Heart right ventricle (tissue), 16 donors: ENCODE measurements around the gene ACTN2. TPM values are rescaled to one million over a fixed set of nuclear protein-coding genes. Genes with fewer than 3 reads are reported as not detected.
A peak's percentile ranks its signal among the peaks of the same experiment; 100 is the strongest.

Experiments used
- ATAC-seq, 8 donors: fragments of 200-7000 bp; cut with Tn5 transposase; one replicate each; pipeline ENCODE4 v1.9.1; 2020; ENCODE audit warnings: mild to moderate bottlenecking in 8 of 8, moderate library complexity in 8 of 8, moderate number of reproducible peaks in 1 of 8
- DNase-seq, 2 donors: peaks; one replicate each; pipeline ENCODE4 v3.0.0-alpha.2; 2020
- H3K27ac ChIP-seq, 10 donors: fragments of 200-600 bp; sonication (generic) in 2 of 10; one replicate each; pipeline versions ENCODE4 v1.5.0 to v1.8.0; 2020 to 2022; ENCODE audit warnings: mild to moderate bottlenecking in 3 of 10
- H3K27me3 ChIP-seq, 7 donors: fragments of 200-600 bp; one replicate each; pipeline ENCODE4 v1.8.0; 2021 to 2022; ENCODE audit warnings: mild to moderate bottlenecking in 2 of 7
- H3K36me3 ChIP-seq, 9 donors: fragments of 200-600 bp; sonication (generic) in 1 of 9; one replicate each; pipeline versions ENCODE4 v1.5.0 to v1.8.0; 2020 to 2022; ENCODE audit warnings: mild to moderate bottlenecking in 2 of 9
- H3K4me1 ChIP-seq, 9 donors: fragments of 200-600 bp; sonication (generic) in 1 of 9; one replicate each; pipeline versions ENCODE4 v1.5.0 to v1.8.0; 2020 to 2022; ENCODE audit warnings: mild to moderate bottlenecking in 4 of 9
- H3K4me3 ChIP-seq, 10 donors: fragments of 200-600 bp; sonication (generic) in 2 of 10; one replicate each; pipeline versions ENCODE4 v1.5.0 to v1.8.0; 2020 to 2022; ENCODE audit warnings: mild to moderate bottlenecking in 7 of 10, moderate library complexity in 2 of 10
- H3K9me3 ChIP-seq, 11 donors: fragments of 200-600 bp in 10 of 11; sonication (generic) in 2 of 11; one replicate each; pipeline versions ENCODE4 v1.5.0 to v1.8.0; 2013 to 2022; ENCODE audit warnings: mild to moderate bottlenecking in 2 of 11, control low read depth in 1 of 11, moderate library complexity in 1 of 11
- whole genome bisulfite sequencing, 2 donors: extraction: QIAGEN DNeasy Blood & Tissue Kit; methylation state at CpG; one replicate each; pipeline ENCODE4 v1.1.7; 2013; ENCODE audit warnings: inconsistent platforms in 1 of 2; 5-methylcytosine and 5-hydroxymethylcytosine counted together
- intact Hi-C, 10 donors: fragments of 100-400 bp; cut with DNase I; formaldehyde crosslinking; loops; one replicate each; pipeline versions ENCODE4 v1.11.1 to v1.14.2; 2022
- polyA plus RNA-seq, 2 donors: library from polyadenylated mRNA; stranded (reverse); fragments of 200-250 nt; gene quantifications; one replicate each; pipeline ENCODE4 v1.2.3, GENCODE V29; 2013
- total RNA-seq, 10 donors: library from RNA; stranded (reverse); fragmentation: NEBNext Ultra II Directional in 3 of 10; extraction: Animal tissue kit (Norgen Biotek cat#: 25700) in 3 of 10; gene quantifications; one replicate each; pipeline versions ENCODE4 v1.2.1 to v1.2.4, GENCODE V29; 2021 to 2023
- TF ChIP-seq, protein P1 (sequence below), 9 donors: fragments of 200-600 bp; sonication (generic) in 2 of 9; IDR thresholded peaks; one replicate each; pipeline versions ENCODE4 v1.5.0 to v1.8.0; 2021 to 2022; ENCODE audit warnings: antibody characterized with exemption in 9 of 9, mild to moderate bottlenecking in 5 of 9, moderate library complexity in 1 of 9
- donor health status: Arrhythmogenic right ventricular cardiomyopathy.
- donor health status: ischemic (EF 13 %, LVEDD 7.1; RV severe dilation, severe dysfunction).
- donor health status: healthy with polysubstance abuse.
- donor health status: DM: no; HTN: yes; CAD: no.
- donor health status: DM: no; HTN: no; CAD: no.
- donor health status: ischemic (EF 25% LVEDD 6.9; RV normal size, moderate dysfunction).
- donor health status: ischemic (EF 25% LVEDD 5.7; RV mildly dilated, moderate dysfunction).
- donor health status: healthy.
- donor health status: DM: yes; HTN: yes; CAD: no.
- donor health status: Ischemic cardiomyopathy.
- donor health status: ischemic (EF 35%, LVEDD 5.7; RV mildly dilated, moderate dysfunction).
- donor health status: nonischemic (EF 11% LVEDD 7.7; RV severe dilation, severe dysfunction).
- donor health status: DM: yes; HTN: yes; CAD: no.
- donor health status: PGD.
- donor health status: ischemic (EF 29% LVEDD 5.4; RV normal size, mild dysfunction).
- donor health status: nonischemic (EF 23%, LVEDD 6.1; RV moderate dilation, normal function).

ACTN2 gene
- total and polyA plus RNA-seq, 12 donors, result 599 to 4,290 (median 3,278) TPM

DNA sequence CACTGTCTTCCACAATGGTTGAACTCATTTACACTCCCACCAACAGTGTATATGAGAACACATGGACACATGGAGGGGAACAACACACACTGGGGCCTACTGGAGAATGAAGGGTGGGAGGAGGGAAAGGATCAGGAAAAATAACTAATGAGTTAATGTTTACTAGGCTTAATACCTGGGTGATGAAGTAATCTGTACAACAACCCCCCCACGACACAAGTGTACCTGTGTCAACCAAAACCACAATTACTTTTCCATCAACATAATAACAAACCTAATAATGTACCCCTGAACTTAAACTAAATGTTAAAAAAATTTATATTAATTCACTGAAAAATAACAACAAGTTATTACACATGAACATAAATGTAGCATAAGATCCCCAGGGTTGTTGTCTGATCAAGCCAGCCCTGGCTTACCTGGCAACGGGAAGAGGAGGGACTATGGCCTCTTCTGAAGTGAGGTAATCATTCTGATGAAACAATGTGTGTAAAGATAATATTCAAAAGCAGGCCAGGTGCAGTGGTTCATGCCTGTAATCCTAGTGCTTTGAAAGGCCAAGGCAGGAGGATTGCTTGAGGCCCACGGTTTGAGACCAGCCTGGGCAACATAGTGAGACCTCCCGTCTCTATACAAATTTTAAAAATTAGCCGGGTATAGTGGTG lies 41.2 kb upstream of the ACTN2 start:
- Histone ChIP-seq H3K4me3 (no peak overlapping the region), H3K27me3 (no peaks in the 10 kb centered on the region), H3K36me3 (no peaks in the 10 kb centered on the region), H3K9me3 (no peaks in the 10 kb centered on the region), H3K4me1 (no peaks in the 10 kb centered on the region), H3K27ac (no peak overlapping the region)
- WGBS, 2 donors, result 86 to 87% methylated on average over 5 of the region's 5 CpGs
- TF ChIP-seq, protein P1, sequence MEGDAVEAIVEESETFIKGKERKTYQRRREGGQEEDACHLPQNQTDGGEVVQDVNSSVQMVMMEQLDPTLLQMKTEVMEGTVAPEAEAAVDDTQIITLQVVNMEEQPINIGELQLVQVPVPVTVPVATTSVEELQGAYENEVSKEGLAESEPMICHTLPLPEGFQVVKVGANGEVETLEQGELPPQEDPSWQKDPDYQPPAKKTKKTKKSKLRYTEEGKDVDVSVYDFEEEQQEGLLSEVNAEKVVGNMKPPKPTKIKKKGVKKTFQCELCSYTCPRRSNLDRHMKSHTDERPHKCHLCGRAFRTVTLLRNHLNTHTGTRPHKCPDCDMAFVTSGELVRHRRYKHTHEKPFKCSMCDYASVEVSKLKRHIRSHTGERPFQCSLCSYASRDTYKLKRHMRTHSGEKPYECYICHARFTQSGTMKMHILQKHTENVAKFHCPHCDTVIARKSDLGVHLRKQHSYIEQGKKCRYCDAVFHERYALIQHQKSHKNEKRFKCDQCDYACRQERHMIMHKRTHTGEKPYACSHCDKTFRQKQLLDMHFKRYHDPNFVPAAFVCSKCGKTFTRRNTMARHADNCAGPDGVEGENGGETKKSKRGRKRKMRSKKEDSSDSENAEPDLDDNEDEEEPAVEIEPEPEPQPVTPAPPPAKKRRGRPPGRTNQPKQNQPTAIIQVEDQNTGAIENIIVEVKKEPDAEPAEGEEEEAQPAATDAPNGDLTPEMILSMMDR (IDR thresholded peaks at IDR 0.05), result no peak
- ATAC-seq, result no peak
- intact Hi-C loops, result no loop called here
- no peak for DNase-seq

DNA sequence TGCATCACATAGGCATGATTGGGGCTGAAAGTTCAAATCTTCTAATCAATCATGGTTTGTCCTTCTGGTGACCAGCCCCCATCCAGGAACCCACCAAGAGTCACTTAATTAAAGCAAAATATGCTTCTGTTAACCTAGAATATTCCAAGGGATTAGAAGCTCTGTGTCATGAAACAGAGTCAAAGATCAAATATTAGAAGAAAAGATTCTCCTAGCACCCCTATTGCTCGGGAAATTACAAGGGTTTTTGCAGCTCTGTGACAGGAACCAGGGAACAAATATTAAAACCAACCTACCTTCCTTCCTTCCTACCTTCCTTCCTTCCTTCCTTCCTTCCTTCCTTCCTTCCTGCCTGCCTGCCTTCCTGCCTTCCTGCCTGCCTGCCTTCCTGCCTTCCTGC lies 31.8 kb upstream of the ACTN2 start:
- 86 to 100% methylated on average over 1 of the region's 1 CpG for WGBS, 2 donors
- no peaks in the 10 kb centered on the region for H3K9me3 ChIP-seq
- H3K27ac ChIP-seq, result no peak overlapping the region
- DNase-seq, result no peak
- no peaks in the 10 kb centered on the region for H3K36me3 ChIP-seq
- no peak overlapping the region for H3K4me3 ChIP-seq
- ATAC-seq, result no peak
- intact Hi-C loops, result no loop called here
- H3K27me3 ChIP-seq, result no peaks in the 10 kb centered on the region
- peaks cover 0 to 5% (median 0%) of the 10 kb centered on the region in 9 donors for H3K4me1 ChIP-seq
- TF ChIP-seq, protein P1 (IDR thresholded peaks at IDR 0.05), result no peak

DNA sequence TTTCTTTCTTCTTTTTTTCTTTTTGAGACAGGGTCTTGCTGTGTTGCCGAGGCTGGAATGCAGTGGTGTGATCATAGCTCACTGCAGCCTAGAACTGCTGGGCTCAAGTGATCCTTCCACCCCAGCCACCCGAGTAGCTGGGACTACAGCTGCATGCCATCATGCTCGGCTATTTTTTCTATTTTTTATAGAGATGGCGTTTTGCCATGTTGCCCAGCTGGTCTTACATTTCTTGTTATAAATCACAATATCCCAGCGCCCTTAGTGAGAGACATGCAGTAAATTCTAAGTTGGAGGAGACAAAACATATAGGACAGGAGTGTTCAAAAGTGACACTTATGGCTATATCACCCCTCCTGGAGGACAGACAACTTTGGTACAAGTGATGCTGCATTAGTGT lies 31.3 kb upstream of the ACTN2 start:
- Histone ChIP-seq H3K36me3 (no peaks in the 10 kb centered on the region), H3K27me3 (no peaks in the 10 kb centered on the region), H3K4me3 (no peak overlapping the region), H3K27ac (no peak overlapping the region), H3K4me1 (peaks cover 0 to 8% (median 0%) of the 10 kb centered on the region in 9 donors), H3K9me3 (no peaks in the 10 kb centered on the region)
- ATAC-seq (peak in 1 of 8 donors; percentile 11), DNase-seq (no peak)
- 35% methylated on average over 5 of the region's 5 CpGs for WGBS, 2 donors
- TF ChIP-seq, protein P1 (IDR thresholded peaks at IDR 0.05), result no peak
- intact Hi-C loops, result no loop called here

DNA sequence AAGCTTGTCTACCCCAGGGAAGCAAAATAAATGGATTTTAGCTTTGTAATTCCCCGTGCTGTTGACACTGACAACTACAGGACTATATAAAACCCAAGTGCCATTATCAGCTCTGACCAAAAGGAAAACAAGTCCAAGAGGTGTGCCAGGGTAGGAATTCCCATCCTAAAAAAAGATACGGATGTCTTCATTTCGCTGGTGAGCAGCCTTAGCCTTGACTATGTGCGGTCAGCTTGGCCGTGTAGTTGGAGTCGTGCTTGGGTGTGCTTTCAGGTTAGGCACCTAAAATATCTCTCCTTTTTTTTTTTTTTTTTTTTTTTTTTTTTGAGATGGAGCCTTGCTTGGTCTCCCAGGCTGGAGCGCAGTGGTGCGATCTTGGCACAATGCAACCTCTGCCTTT lies 28.9 kb upstream of the ACTN2 start:
- TF ChIP-seq, protein P1 (IDR thresholded peaks at IDR 0.05), result no peak
- intact Hi-C loops, result no loop called here
- Histone ChIP-seq H3K4me1 (peaks cover 0 to 19% (median 0%) of the 10 kb centered on the region in 9 donors), H3K9me3 (no peaks in the 10 kb centered on the region), H3K27ac (peak overlapping the region in 5 of 10 donors; percentile 19 to 56 (median 44)), H3K36me3 (no peaks in the 10 kb centered on the region), H3K4me3 (no peak overlapping the region), H3K27me3 (no peaks in the 10 kb centered on the region)
- DNase-seq (no peak), ATAC-seq (peak in 7 of 8 donors; percentile 27 to 66 (median 58))
- 67 to 71% methylated on average over 8 of the region's 8 CpGs for WGBS, 2 donors
